ENCODE results near the gene KIAA0586.

GRCh38 chr14:58439476-58439875, 12.0 kb downstream of the KIAA0586 start:
- no peak for TF ChIP-seq CTCF (conservative IDR thresholded peaks at IDR 0.05 in 1 of 2, IDR thresholded peaks at IDR 0.05 in 1 of 2; ENCODE audit: extremely low read depth in 1 of 2, insufficient read depth in 1 of 2, low read depth in 1 of 2, low read length in 2 of 2)
- TF ChIP-seq EZH2 (IDR thresholded peaks at IDR 0.05; ENCODE audit: borderline replicate concordance, low read length), result no peak
